IPS-NIHi7 (cell line): ENCODE measurements around the gene RNF31.
A peak's percentile ranks its signal among the peaks of the same experiment; 100 is the strongest.

Experiments
- DNase-seq: peaks from one replicate; pipeline ENCODE4 v3.0.0; 2012; ENCODE audit warnings: mixed read lengths; ENCODE audit errors: extremely low spot score

Gene RNF31

DNA sequence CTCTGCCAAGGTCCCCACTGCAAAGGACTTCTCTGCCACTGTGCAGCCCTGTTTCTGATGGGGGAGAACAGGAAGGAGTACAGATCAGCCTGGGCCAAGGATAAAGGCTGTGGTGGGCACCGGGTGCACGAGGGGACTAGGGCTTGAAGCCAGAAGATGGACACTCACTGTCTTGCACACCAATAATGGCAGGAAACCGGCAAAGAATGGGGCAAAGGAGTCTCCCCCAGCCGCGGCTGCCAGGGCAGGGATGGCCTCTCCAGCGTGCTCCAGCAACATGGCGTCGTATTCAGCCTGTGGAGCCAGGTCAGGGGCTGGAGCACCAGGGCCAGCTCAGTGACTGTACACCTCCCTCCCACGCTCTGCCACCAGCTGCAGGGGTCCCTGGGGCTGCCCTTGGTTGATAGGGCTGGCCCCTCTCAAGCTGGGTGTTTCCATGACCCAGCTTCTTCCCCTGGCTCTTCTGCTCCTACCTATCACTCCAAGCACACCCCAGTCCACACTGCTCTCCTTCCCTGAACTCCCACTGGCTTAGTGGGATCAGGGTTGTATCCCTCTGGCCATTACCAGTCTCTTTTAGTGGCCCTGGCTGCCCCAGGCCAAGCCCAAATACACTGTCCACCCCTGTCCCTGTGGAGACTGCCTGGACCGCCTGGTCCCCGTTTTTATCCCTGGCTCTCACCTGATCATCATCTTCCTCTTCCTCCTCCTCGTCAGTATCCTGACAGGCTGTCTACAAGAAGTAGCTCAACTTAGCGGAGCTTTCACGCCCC is 35.0 kb downstream of the RNF31 start:
- DNase-seq, result no peak

DNA sequence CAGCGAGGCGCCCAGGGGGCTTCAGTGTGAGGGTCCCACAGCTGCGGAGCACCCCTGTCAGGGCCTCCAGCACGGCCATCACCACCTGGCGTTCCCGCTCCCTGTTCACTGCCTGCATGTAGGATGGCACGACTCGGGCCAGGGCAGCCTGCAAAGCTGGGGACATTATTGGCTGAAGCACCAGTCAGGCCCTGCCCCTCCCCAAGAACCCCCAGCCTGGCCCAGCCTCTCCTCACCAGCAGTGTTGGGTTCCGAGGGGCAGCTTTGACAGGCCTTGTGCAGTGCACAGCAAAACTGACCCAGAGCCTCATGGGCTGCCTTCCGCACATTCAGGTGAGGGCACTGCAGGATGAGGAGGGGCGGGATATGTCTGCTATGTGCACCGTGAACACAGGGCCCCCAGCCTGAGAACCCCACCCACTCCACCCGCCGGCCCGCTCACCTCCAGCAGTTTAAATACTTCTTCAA is 35.8 kb downstream of the RNF31 start:
- no peak for DNase-seq

DNA sequence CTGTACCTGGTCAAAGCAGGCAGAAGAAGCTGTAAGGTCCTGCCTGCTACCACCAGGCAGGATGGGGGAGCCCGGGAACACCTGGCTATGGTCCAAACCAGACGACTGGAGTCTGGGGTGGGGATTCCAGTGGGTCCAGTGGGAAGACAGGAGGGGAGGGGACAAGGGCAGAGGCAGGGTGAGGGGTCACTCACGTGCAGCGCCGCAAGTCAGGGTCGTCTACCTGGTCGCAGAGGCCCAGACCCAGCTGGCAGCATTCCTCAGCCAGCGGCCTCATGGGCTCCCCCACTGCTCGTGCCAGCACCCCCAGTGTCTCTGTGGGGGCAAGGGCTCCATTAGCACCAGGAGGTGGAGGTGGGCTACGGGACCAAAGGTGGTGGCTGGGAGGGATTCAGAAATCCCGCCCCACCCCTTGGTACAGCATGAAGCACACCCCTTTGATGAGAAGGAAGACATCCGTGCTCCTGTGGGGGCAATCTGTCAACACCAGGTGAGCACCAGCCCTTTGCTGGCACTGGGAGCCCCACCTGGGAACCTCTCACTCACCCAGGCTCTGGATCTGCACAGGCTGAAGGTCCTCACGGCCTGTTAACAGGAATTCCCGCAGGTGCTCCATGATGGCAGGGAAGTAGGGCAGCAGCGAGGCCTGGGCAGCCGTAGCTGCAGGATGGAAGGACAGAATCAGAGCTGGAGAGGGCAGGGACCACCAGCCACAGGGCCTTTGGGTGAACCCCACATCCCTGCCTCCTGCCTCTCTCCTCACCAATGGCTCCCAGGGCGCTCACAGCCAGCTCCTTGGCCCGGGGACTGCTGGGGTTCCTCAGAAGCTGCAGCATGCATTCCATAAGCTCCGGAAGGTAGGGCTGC is 37.0 kb downstream of the RNF31 start:
- no peak for DNase-seq

DNA sequence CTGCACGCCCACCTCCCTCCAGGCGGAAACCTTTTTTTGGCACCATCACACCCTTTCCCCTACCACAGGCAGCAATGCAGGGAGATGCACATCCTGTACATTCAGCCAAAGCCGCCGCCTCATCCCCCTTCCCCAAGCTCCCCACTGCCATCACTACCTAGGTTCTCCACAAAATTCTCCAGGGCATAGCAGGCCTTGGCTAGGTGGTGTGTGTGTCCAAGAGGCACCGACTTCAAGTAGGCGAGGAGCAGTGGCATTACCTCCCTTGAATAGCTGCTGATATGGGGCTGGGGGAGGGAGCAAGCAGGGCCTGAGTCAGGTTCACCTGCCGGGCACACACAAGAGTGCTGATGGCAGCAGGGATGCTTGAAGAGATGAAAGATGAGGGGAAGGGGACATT is 37.7 kb downstream of the RNF31 start:
- no peak for DNase-seq

DNA sequence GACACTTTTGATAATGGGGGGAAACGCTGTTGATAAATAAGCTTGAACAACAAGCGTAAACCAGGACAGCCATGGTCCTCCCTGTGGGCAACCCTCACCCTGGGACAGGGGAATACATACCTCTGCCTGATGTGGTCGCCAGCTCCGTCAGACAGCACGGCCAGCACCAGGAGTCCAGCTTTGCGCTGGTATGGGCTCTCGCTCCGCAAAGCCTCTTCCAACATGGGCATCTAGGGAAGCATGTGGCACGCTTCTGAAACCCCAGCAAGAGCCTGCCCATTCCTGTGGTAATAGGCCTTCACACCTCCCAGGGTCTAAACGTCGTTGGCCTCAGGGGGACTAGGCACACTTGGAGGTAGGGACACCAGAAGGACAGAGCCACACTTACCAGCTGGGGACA is 38.4 kb downstream of the RNF31 start:
- no peak for DNase-seq

DNA sequence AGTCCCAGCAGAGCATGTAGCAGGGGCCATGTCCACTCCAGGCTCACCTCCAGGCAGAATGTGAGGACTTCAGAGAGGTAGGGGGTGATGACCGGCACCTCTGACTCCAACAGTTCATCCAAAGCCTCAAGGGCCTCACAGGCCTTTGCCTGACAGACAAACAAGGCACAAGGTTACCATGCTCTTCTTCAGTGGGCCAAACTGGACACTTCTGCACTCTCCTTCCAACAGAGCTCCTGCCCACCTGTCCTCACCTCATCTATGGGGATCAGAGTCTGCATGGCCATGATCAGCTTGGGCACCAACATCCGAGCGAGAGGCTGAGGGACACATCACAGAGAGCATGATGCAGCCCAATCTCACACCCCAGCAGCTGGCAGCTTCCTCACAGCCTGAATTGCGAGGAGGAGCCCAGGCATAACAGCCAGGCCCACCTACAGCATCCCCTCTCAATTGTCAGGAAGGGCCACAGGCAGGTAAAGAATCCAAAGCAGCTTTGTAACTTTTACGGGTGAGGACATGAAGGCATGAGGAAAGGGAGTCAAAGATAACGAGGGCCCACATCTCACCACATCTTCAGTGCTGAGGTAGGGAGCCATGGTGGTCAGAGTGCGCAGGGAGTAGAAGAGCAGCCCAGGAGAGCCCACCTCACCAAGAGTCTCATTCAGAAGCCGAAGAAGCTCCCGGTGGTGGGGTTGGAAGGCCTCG is 39.7 kb downstream of the RNF31 start:
- no peak for DNase-seq

DNA sequence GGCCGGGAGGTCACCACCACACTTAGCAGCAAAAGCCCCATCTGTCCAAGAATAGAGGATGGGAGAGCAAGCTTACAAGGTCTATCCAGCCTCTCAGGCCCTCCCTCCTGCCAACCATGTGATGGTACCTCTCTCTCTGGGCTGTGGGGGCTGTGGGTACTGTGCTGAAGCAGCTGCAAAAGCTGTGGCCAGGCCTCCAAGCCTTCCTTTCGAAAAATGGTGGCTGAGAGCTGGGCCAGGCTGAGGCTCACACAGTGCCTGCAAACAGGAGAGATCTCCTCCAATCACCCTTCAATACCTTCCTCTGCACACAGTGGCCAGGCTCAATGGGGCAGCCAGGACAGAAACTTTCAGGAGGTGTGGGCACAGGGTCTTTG is 40.2 kb downstream of the RNF31 start:
- no peak for DNase-seq

DNA sequence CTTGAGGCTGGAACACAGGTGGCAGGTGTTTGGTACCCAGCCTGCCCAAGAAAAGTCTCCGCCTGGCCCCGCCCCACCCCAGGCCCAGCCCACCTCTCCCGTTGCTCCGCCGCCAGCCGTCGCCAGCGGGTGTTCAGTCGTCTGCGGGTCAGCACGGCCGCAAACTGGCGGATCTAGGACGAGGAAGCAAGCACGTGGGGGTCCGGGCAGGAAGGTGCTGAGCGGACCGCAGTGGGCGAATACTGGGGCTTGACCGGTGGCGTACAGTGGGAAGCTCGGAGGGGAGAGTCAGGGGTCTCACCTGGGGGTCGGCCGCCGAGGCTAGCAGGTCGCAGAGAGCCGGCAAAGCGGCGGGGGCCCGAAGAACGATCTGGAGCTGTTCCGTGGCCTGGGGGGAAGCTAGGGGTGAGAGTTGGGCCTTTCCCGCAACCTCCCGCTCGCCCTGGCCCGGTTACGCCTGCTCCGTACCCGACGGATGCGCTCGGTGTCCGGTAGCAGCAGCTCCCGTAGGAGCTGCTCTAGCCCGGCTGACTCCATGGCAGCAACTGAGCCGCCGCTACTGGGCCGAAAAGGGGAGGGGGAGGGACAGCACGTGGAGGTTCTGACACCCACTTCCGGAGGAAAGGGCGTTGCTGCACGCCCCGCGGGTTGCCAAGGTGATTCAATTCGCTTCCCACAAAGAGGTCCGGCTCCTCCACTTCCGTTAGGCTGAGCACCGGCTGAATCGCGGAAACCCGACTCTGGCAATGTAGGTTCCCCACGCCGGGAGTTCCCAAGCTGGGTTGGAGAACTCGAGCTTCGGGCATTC is 41.2 kb downstream of the RNF31 start, which contains the start of gene IPO4:
Gene IPO4 (minus strand): TSS at position 566 of the 808 bp plus-strand sequence. CDS start 29 bp downstream, at position 537.
- peak; percentile 98 for DNase-seq

DNA sequence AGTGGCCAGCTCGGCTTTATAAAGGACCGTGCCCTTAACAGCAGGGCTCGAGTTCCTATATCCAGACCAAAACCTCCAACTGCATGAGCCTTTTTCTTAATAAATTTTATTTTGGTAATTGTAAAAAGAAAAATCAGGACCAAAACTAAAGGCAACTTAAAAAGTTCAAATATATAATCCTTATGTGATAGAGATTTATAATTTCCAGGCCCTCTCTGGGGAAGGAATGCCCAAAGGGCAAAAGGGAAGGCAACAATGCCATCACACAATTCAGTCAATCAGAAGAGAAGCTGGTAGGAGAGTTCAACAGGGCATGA is 41.7 kb downstream of the RNF31 start:
- no peak for DNase-seq

DNA sequence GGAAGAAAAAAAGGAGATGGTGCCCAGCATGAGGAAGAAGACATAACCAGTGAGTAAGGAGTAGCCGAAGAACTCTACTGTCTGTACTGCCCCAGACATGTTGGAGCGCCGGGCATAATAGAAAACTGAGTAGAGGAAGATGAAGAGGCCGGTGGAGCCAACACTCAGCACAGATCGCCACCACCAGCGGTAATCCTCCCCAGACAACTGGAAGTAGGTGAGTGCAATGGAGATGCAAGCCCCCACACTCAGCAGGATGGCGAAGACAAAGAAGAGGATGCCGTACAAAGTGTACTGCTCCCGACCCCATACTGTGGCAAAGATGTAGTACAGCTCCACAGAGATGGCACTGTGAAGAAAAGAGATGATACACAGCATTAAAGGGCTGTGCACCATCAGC is 42.2 kb downstream of the RNF31 start:
- DNase-seq, result no peak

DNA sequence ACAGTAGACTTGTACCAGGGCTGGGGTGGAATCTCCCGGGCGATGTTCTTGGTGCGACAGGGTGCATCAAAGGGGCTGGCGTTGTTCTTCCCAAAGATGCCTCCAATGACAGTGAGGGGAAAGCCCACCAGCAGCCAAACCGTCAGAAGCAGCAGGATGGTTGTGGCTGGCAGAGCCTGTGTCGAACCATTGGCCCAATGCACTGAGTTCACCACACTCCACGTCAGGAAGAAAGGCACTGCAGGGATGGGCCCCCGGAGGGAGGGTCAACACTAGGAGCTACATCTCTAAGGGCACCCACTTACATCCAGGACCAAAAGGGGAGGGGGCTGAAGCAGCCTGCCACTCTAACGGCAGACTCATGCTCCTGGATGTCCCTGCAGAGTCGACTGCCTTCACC is 43.1 kb downstream of the RNF31 start:
- DNase-seq, result no peak

DNA sequence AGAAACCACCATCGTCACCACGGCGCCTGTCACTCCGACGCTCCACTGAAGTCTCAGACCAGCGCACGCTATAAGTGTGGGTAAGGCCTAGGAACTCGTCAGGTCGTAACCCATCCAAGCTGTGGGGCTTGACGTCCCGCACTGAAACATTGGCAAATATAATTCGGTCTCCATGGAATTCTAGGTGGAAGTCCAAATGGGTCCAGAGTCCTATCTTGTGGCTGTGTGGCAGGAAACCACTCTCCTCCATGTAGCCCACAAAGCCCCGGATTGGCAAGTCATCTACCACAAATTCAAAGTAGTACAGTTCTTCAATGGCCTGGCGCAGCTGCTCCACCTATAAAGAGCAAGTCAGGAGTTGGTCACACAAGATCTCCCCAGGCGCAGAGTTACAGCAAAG is 45.6 kb downstream of the RNF31 start:
- no peak for DNase-seq

DNA sequence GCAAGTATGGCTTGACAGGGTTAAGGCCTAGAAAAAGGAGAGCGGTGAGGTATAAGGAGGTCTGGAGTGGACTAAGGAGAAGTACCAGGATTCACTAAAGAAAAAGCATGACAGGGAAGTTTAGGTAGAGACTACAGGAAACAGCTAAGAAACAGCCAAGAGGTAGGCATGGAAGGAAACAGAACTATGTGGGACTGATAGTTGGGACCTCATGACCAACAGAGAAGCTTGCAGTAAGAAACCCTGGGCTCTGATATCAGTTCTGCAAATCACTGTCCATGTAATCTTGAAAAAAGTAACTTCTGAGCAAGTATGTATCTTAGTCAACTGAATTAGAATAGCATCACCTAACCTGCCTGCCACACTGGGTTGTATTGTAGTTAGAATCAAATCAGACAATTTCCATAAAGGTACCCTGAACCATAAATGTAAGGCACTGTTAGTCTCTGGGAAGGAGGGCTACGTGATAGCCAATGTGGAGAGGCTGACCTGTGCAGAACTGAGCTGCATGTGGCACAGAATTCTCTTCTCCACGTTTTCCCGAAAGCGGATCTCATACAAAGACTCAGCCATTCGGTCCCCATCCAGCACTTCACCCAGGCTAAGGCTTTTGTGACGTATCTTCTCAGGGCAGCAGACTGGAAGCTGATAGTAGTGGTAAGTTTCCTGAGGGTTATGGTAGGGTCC is 47.0 kb downstream of the RNF31 start:
- DNase-seq, result no peak

DNA sequence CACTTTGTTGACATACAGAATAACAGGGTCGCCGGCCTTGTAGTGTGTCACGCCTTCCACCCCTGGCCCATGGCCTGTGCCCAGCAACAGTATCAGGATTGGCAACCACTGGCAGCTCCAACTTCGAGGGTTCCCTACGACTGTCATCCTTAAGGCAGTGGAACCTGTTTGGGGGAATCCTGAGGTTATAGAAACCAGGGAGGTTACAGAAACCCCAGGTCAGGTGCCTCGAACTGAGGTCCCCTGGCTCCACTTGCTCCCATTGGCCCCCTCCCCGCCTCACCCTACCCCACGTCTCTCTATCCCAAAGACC is 47.5 kb downstream of the RNF31 start:
- DNase-seq, result no peak

DNA sequence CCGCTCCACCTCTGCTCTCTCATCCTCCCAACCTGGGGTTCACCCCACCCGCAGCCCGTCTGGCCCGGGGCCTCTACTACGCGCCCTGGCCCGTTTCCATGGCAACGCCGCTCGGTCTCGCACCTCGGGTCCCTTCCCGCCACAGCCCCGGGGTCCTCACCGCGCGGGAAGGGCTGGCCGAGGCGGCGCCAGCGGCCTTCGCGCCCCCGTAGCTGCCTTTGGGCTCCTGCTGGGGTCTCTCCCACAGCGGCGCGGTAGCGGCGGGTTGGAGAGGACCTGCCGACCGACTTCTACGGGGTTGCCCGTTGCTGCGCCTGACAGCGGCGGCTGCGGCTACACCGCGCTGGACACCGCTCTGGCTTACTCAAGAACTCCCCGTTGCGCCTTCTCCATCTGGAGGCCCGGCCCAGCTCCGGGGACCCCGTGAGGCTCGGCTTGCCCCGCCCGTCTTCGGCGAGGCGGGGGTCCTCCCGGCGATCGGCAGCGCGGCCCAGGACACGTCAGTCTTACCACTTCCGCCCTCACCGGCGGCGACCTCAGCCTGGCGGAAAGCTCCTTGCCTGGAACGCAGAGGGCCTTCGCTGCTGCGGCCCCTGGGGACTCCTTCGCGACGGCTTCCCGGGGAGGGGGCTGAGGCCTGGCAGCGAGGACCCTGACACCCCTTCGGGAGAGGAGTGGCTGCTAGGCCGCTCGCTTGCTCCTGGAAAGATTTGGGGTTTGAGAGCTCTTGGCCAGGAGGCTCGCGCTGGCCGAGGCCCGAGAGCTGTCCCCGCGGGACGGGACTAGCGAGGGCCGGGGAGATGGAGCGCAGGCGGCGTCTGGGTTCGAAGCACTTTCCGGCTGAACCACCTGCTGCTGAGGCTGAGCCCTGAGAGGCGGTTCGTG is 48.1 kb downstream of the RNF31 start, which contains the start of gene TM9SF1:
Gene TM9SF1 (minus strand): TSS at position 256 of the 885 bp plus-strand sequence. CDS start 422 bp downstream, outside the sequence.
- DNase-seq, result peak; percentile 95

DNA sequence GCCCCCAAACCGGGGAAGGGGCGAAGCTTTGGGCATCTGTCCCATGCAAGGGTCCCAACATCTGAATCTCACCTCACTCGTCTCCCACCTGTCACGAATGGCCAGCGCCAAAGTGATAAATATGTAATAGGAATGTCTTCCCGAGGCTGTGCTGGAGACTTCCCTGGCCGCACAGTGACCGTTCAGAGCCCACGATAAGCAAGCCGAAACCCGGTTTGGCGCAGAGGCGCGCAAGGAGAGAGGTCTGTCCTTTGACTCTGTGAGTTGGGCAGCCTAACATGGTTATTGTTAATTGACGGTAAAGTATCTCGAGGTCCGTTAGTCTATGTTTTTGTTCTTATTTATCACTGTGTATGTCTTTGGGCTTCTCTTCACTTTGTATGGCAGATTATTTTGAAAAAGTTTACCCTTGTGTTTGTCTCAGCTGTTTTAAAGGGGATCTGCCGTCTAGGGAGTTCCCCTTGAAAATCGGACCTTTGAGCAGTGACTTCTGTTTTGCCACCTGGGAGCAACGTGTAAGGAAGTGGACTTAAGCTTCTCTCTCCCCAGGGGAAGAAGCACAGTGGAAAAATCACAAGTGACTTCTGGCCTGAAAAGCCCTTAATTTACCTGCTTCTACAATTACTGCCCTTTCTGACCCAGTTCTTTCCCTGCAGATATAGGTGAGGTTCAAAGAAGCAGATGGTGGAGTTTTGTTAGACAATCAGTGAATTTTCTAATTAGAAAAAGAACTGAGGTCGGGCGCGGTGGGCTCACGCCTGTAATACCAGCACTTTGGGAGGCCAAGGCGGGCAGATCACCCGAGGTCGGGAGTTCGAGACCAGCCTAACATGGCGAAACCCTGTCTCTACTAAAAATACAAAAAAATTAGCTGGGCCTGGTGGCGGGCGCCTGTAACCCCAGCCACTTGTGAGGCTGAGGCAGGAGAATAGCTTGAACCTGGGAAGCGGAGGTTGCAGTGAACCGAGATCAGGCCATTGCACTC is 49.1 kb downstream of the RNF31 start:
- peak; percentile 36 for DNase-seq

DNA sequence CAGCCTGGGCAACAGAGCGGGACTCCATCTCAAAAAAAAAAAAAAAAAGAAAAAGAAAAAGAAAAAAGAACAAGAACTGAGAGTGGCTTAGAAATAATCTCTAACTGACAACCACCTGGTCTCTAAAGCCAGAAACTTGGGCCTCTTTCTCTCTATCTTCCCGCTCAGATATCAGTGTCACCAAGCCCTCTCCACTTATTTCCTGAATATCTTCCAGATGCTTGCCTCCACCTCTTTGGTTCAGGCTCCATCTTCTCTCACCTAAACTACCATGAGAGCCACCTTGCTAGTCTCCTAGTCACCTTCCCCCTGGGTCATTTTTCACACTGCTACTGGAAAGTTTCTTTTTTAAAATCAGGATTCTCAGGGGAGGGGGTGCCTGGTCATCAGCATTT is 49.8 kb downstream of the RNF31 start:
- no peak for DNase-seq

DNA sequence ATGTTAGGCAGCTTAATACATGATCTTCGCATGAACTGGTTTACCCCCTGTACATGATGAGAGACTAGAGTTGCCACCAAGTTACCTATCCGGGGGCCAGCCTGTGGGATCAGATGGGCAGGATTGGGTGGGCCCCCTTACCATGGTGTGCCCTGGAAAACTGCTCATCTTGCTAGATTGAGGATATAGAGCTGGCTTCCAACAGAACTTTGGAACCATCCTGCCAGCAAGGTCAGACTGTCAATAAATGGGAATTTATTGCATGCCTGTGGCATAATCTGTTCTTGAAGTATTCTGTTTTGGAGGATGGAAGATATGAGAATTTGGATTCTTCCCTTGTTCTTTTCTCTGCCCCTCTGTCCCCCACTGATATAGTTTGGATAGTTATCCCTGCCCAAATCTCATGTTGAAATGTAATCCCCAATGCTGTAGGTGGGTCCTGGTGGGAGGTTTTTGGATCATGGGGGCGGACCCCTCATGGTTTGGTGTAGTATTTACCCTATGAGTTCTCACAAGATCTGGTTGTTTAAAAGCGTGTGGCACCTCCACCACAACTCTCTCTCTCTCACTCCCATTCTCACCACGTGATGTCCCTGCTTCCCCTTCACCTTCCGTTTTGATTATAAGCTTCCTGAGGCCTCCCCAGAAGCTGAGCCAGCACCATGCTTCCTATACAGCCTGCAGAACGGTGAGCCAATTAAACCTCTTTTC is 51.7 kb downstream of the RNF31 start:
- no peak for DNase-seq
